ENCODE measurements around the gene RNF152.

GRCh38 chr18:61772293-61772848 lies 120.4 kb downstream of the RNF152 start:
- TF ChIP-seq ZNF791 (tag by site-specific recombination; IDR thresholded peaks at IDR 0.05) (no peak), SETDB1 (IDR thresholded peaks at IDR 0.05; ENCODE audit: insufficient read length, low read length) (no peak), ZNF148 (tag by site-specific recombination; IDR thresholded peaks at IDR 0.05; ENCODE audit: borderline replicate concordance) (no peak), ZNF114 (tag by site-specific recombination; IDR thresholded peaks at IDR 0.05) (no peak), CTCF (tag by site-specific recombination; IDR thresholded peaks at IDR 0.05) (no peak)

All from HEK293 (cell line).